Measurements from ENCODE around the gene CASK. TPM values are rescaled to one million over a fixed set of nuclear protein-coding genes. Genes with fewer than 3 reads are reported as not detected.

CASK gene
- total RNA-seq, 6 donors from 2014 or later, result 25.1 to 61.6 (median 35.3) TPM

- no peak for DNase-seq
- no peaks in the 10 kb centered on the region for H3K9me3 ChIP-seq
- no peaks in the 10 kb centered on the region for H3K4me1 ChIP-seq
- no peak for ATAC-seq (ENCODE audit: low FRiP score in 2 of 2)
- H3K36me3 ChIP-seq, result peaks cover 0 to 19% (median 2%) of the 10 kb centered on the region in 4 donors
- H3K27ac ChIP-seq, result no peak overlapping the region
- no peak overlapping the region for H3K4me3 ChIP-seq
- no peaks in the 10 kb centered on the region for H3K27me3 ChIP-seq
- TF ChIP-seq, protein P1, sequence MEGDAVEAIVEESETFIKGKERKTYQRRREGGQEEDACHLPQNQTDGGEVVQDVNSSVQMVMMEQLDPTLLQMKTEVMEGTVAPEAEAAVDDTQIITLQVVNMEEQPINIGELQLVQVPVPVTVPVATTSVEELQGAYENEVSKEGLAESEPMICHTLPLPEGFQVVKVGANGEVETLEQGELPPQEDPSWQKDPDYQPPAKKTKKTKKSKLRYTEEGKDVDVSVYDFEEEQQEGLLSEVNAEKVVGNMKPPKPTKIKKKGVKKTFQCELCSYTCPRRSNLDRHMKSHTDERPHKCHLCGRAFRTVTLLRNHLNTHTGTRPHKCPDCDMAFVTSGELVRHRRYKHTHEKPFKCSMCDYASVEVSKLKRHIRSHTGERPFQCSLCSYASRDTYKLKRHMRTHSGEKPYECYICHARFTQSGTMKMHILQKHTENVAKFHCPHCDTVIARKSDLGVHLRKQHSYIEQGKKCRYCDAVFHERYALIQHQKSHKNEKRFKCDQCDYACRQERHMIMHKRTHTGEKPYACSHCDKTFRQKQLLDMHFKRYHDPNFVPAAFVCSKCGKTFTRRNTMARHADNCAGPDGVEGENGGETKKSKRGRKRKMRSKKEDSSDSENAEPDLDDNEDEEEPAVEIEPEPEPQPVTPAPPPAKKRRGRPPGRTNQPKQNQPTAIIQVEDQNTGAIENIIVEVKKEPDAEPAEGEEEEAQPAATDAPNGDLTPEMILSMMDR (IDR thresholded peaks at IDR 0.05), result no peak
- TF ChIP-seq EP300 (IDR thresholded peaks at IDR 0.05) (no peak), POLR2A (IDR thresholded peaks at IDR 0.05) (no peak), POLR2AphosphoS5 (IDR thresholded peaks at IDR 0.05) (no peak)
Measured at GRCh38 chrX:41530085-41530484, 393.3 kb downstream of the CASK start.

GRCh38 chrX:41529221-41529620 is 394.1 kb downstream of the CASK start:
- TF ChIP-seq, protein P1 (IDR thresholded peaks at IDR 0.05), result no peak
- no peak for TF ChIP-seq EP300 (IDR thresholded peaks at IDR 0.05)
- no peak for TF ChIP-seq POLR2AphosphoS5 (IDR thresholded peaks at IDR 0.05)
- TF ChIP-seq POLR2A (IDR thresholded peaks at IDR 0.05), result no peak
- WGBS, 2 donors, result 82 to 92% methylated on average over 11 of the region's 11 CpGs

GRCh38 chrX:41528784-41529183 is 394.6 kb downstream of the CASK start:
- no peak overlapping the region for H3K4me3 ChIP-seq
- peak in 1 of 2 donors; percentile 41 for ATAC-seq (ENCODE audit: low FRiP score in 2 of 2)
- no peaks in the 10 kb centered on the region for H3K27me3 ChIP-seq
- WGBS, 2 donors, result 89 to 100% methylated on average over 1 to 7 of the region's 7 CpGs
- no peak overlapping the region for H3K27ac ChIP-seq
- no peaks in the 10 kb centered on the region for H3K9me3 ChIP-seq
- peaks cover 0 to 19% (median 2%) of the 10 kb centered on the region in 4 donors for H3K36me3 ChIP-seq
- no peak for DNase-seq
- TF ChIP-seq, protein P1 (IDR thresholded peaks at IDR 0.05), result no peak
- H3K4me1 ChIP-seq, result no peaks in the 10 kb centered on the region

More at GRCh38 chrX:41529221-41529620, 394.1 kb downstream of the CASK start:
- Histone ChIP-seq H3K27me3 (no peaks in the 10 kb centered on the region), H3K27ac (no peak overlapping the region), H3K4me3 (no peak overlapping the region), H3K36me3 (peaks cover 0 to 19% (median 2%) of the 10 kb centered on the region in 4 donors), H3K4me1 (no peaks in the 10 kb centered on the region), H3K9me3 (no peaks in the 10 kb centered on the region)
- ATAC-seq (ENCODE audit: low FRiP score in 2 of 2) (peak in 1 of 2 donors; percentile 9), DNase-seq (no peak)

DNA sequence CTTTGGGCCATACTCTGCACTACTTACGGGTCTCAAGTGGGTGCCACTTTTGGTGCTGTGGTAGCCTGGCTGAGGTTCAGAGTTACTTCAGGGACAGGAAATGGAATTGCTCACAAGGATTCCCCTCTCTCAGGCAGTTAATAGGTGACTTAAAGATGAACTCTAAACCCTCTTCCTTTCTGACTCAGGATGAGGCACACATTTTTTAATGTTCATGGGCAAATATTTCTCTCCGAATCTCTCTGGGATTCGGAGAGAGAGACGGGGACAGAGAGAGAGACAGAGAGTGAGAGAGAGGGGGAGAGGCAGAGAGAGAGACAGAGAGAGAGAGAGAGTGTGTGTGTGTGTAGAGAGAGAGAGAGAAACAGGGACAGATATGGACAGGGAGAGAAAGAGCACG is 396.4 kb downstream of the CASK start:
- ATAC-seq (ENCODE audit: low FRiP score in 2 of 2) (no peak), DNase-seq (no peak)
- TF ChIP-seq EP300 (IDR thresholded peaks at IDR 0.05) (no peak), POLR2A (IDR thresholded peaks at IDR 0.05) (no peak), POLR2AphosphoS5 (IDR thresholded peaks at IDR 0.05) (no peak)
- TF ChIP-seq, protein P1 (IDR thresholded peaks at IDR 0.05), result no peak
- no peaks in the 10 kb centered on the region for H3K9me3 ChIP-seq
- no peak overlapping the region for H3K27ac ChIP-seq
- 80 to 85% methylated on average over 5 of the region's 5 CpGs for WGBS, 2 donors
- H3K4me3 ChIP-seq, result no peak overlapping the region
- no peaks in the 10 kb centered on the region for H3K4me1 ChIP-seq
- H3K27me3 ChIP-seq, result no peaks in the 10 kb centered on the region
- peaks cover 0 to 19% (median 2%) of the 10 kb centered on the region in 4 donors for H3K36me3 ChIP-seq

DNA sequence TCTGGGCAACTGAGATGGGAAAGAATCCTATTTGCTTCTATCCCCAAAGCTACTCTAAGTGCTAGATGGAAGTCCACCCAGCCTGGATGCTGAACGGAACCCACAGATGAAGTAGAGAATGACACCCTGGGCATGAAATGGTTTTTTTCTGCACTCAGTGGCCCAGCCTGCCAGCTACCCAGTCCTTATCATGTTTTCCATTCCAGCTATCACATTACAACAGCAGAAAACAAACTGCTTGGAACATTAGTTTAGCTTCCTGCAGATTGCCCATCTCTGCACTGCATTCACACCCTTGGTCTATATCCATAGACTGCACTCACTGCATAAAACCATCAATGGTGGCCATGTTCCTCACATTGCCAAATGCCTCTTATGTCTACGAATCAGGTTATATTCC is 397.1 kb downstream of the CASK start:
- DNase-seq, result no peak
- Histone ChIP-seq H3K27ac (no peak overlapping the region), H3K4me3 (no peak overlapping the region), H3K36me3 (peaks cover 0 to 19% (median 2%) of the 10 kb centered on the region in 4 donors), H3K9me3 (no peaks in the 10 kb centered on the region), H3K27me3 (no peaks in the 10 kb centered on the region), H3K4me1 (no peaks in the 10 kb centered on the region)
- WGBS, 2 donors, result 92 to 100% methylated on average over 2 of the region's 2 CpGs
- no peak for ATAC-seq (ENCODE audit: low FRiP score in 2 of 2)
- TF ChIP-seq POLR2A (IDR thresholded peaks at IDR 0.05), result no peak
- TF ChIP-seq EP300 (IDR thresholded peaks at IDR 0.05), result no peak
- TF ChIP-seq, protein P1 (IDR thresholded peaks at IDR 0.05), result no peak
- no peak for TF ChIP-seq POLR2AphosphoS5 (IDR thresholded peaks at IDR 0.05)

All from upper lobe of left lung (tissue), 6 donors.